Loucy (cell line): ENCODE results near the gene SMARCD3.

Experiments used
- CTCF ChIP-seq: fragments of 200-600 bp; sonication (generic); conservative IDR thresholded peaks from 2 replicates; pipeline ENCODE4 v1.5.1; 2014; ENCODE audit warnings: mild to moderate bottlenecking, antibody characterized with exemption, low read length
- EZH2phosphoT487 ChIP-seq: fragments of 200-600 bp; IDR thresholded peaks from 2 replicates; pipeline ENCODE4 v1.6.1; 2018; ENCODE audit warnings: antibody characterized with exemption, mild to moderate bottlenecking, moderate library complexity, borderline replicate concordance

DNA sequence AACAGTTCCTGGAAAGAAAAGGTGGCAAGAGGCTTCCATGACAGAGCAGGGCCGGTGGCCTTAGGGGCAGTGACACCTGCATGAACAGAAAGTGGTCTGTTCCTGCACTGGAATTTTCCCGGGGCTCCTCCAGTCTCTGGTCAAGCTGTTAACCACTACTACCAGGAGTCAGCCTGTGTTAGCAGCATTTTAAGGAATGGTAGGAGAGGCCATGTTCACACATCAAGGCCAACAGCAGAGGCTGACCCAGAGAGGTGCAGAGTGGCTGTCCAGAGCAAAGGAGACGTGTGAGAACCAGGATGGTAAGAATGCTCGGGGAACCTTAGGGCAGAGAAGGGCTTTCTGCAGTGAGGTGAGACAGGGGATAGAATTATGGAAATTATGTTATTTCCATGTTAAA is 46.7 kb downstream of the SMARCD3 start:
- TF ChIP-seq CTCF (no peak), EZH2phosphoT487 (no peak)
